Measurements from ENCODE around the gene SELL.

DNA sequence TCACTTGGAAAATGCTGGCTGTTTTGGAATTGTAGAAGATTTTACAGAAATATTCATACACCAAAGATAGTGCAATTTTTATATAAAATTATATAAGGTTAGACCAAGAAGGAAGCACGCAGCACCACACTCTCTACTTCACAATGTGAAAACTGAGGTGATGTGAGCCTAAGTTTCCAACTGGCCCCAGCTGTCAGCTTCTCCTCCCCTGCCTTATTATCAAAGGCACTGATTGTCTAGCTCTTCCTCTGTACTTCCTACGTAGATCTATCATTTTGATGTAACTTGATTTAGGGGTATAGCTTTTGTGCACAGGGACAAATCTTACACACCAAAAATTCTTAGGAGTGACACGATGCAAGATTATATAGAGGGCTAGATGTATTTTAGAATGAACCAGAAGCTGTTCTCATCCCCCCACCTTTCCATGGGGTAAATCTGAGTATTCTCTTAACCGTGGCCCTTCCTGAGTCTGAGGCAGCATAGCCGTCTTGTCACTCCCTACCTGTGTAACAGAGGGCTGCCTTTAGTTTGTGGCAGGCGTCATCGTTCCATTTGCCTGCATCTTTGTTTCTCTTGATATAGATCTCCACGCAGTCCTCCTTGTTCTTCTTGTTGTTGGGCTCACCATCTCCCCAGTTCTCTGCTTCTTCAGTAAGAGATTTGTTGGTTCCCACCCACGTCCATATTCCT, 3.4 kb downstream of the SELL start:
- TF ChIP-seq, protein P1, sequence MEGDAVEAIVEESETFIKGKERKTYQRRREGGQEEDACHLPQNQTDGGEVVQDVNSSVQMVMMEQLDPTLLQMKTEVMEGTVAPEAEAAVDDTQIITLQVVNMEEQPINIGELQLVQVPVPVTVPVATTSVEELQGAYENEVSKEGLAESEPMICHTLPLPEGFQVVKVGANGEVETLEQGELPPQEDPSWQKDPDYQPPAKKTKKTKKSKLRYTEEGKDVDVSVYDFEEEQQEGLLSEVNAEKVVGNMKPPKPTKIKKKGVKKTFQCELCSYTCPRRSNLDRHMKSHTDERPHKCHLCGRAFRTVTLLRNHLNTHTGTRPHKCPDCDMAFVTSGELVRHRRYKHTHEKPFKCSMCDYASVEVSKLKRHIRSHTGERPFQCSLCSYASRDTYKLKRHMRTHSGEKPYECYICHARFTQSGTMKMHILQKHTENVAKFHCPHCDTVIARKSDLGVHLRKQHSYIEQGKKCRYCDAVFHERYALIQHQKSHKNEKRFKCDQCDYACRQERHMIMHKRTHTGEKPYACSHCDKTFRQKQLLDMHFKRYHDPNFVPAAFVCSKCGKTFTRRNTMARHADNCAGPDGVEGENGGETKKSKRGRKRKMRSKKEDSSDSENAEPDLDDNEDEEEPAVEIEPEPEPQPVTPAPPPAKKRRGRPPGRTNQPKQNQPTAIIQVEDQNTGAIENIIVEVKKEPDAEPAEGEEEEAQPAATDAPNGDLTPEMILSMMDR (IDR thresholded peaks at IDR 0.05; ENCODE audit: low read length) = no peak
- no peak for TF ChIP-seq EZH2 (IDR thresholded peaks at IDR 0.05; ENCODE audit: borderline replicate concordance, low read length)
